ENCODE measurements around the gene SYNDIG1.

- TF ChIP-seq POLR2A (IDR thresholded peaks at IDR 0.05), result no peak
- no peak for TF ChIP-seq CTCF (IDR thresholded peaks at IDR 0.05)
- no peak for TF ChIP-seq EP300 (IDR thresholded peaks at IDR 0.05)
Measured at GRCh38 chr20:24630486-24631172, 161.2 kb downstream of the SYNDIG1 start.

All from tibial nerve (tissue), 4 donors.